Liver (tissue), 9 donors: Measurements from ENCODE around the gene SLC5A2. TPM values are rescaled to one million over a fixed set of nuclear protein-coding genes. Genes with fewer than 3 reads are reported as not detected.

ENCODE experiments used
- DNase-seq: peaks from one replicate; pipeline ENCODE4 v3.0.0-alpha.2; 2017; ENCODE audit warnings: low spot score
- H3K27ac ChIP-seq, 2 donors: one replicate each; pipeline ENCODE4 v1.7.0; 2013; ENCODE audit warnings: inconsistent platforms in 2 of 2, low read length in 2 of 2, control low read depth in 1 of 2, low read depth in 1 of 2, mild to moderate bottlenecking in 1 of 2
- H3K27me3 ChIP-seq, 4 donors: one replicate each; pipeline versions ENCODE4 v1.6.1 to v1.7.0; 2013; ENCODE audit warnings: low read length in 3 of 4, inconsistent platforms in 1 of 4, mild to moderate bottlenecking in 1 of 4, moderate library complexity in 1 of 4; ENCODE audit not compliant: control insufficient read depth in 4 of 4, insufficient read depth in 4 of 4
- H3K36me3 ChIP-seq, 4 donors: one replicate each; pipeline versions ENCODE4 v1.6.1 to v1.7.0; 2013; ENCODE audit warnings: low read length in 3 of 4, mild to moderate bottlenecking in 3 of 4, low read depth in 1 of 4, moderate library complexity in 1 of 4; ENCODE audit not compliant: control insufficient read depth in 4 of 4, insufficient read depth in 3 of 4
- H3K4me1 ChIP-seq, 4 donors: one replicate each; pipeline versions ENCODE4 v1.6.1 to v1.7.0; 2013; ENCODE audit warnings: low read length in 3 of 4, mild to moderate bottlenecking in 3 of 4, moderate library complexity in 1 of 4; ENCODE audit not compliant: control insufficient read depth in 4 of 4, insufficient read depth in 4 of 4
- H3K4me3 ChIP-seq, 3 donors: one replicate each; pipeline versions ENCODE4 v1.6.1 to v1.7.0; 2013; ENCODE audit warnings: low read length in 3 of 3, control low read depth in 1 of 3, low read depth in 1 of 3, mild to moderate bottlenecking in 1 of 3
- H3K9ac ChIP-seq, 2 donors: one replicate each; pipeline ENCODE4 v1.7.0; 2013; ENCODE audit warnings: low read length in 2 of 2, mild to moderate bottlenecking in 2 of 2, moderate library complexity in 2 of 2, control low read depth in 1 of 2, low read depth in 1 of 2
- H3K9me3 ChIP-seq, 4 donors: one replicate each; pipeline versions ENCODE4 v1.6.1 to v1.7.0; 2013; ENCODE audit warnings: low read length in 3 of 4; ENCODE audit not compliant: control insufficient read depth in 4 of 4
- CTCF ChIP-seq: fragments of 150-350 bp; IDR thresholded peaks from 2 replicates; pipeline ENCODE4 v1.5.1; 2017; ENCODE audit warnings: improper control_type of control experiment, low read depth, low read length; ENCODE audit not compliant: missing input control
- EGR1 ChIP-seq, 2 donors: IDR thresholded peaks; 2 replicates each; pipeline ENCODE4 v1.6.1; 2016 to 2018; ENCODE audit warnings: antibody characterized with exemption in 2 of 2, low read depth in 2 of 2
- FOXA2 ChIP-seq: IDR thresholded peaks from 2 replicates; pipeline ENCODE4 v1.6.1; 2016; ENCODE audit warnings: antibody characterized with exemption
- GABPA ChIP-seq, 2 donors: IDR thresholded peaks in 1 of 2; conservative IDR thresholded peaks in 1 of 2; 2 replicates each; pipeline ENCODE4 v1.6.1; 2016; ENCODE audit warnings: antibody characterized with exemption in 2 of 2, mild to moderate bottlenecking in 1 of 2, moderate library complexity in 1 of 2
- HNF4G ChIP-seq: IDR thresholded peaks from 2 replicates; pipeline ENCODE4 v1.6.1; 2016; ENCODE audit warnings: antibody characterized with exemption
- JUND ChIP-seq, 2 donors: IDR thresholded peaks; 2 replicates each; pipeline ENCODE4 v1.6.1; 2016; ENCODE audit warnings: antibody characterized with exemption in 2 of 2
- MAX ChIP-seq: IDR thresholded peaks from 2 replicates; pipeline ENCODE4 v1.6.1; 2016; ENCODE audit warnings: antibody characterized with exemption
- NR2F2 ChIP-seq: IDR thresholded peaks from 2 replicates; pipeline ENCODE4 v1.6.1; 2016; ENCODE audit warnings: antibody characterized with exemption
- SP1 ChIP-seq: IDR thresholded peaks from 2 replicates; pipeline ENCODE4 v1.6.1; 2018; ENCODE audit warnings: antibody characterized with exemption, mild to moderate bottlenecking
- ZBTB33 ChIP-seq: IDR thresholded peaks from 2 replicates; pipeline ENCODE4 v1.6.1; 2016; ENCODE audit warnings: antibody characterized with exemption
- WGBS: extraction: QIAGEN DNeasy Blood & Tissue Kit; methylation state at CpG from one replicate; pipeline ENCODE4 v1.1.7; 2013; 5-methylcytosine and 5-hydroxymethylcytosine counted together
- polyA plus RNA-seq, 2 donors: library from polyadenylated mRNA; stranded (reverse) in 1 of 2; unstranded in 1 of 2; fragments of 200-250 nt in 1 of 2; fragments of >200 nt in 1 of 2; fragmentation: Nextera tagmentation in 1 of 2; extraction: Ambion mirVana in 1 of 2; gene quantifications; one replicate each; pipeline versions ENCODE4 v1.2.1 to v1.2.3, GENCODE V29; 2013 to 2015
- total RNA-seq, 2 donors: library from RNA; depleted of rRNA; stranded (reverse); fragments of >200 nt; gene quantifications; one replicate each; pipeline ENCODE4 v1.2.3, GENCODE V29; 2014
- TF ChIP-seq, protein P1 (sequence below): IDR thresholded peaks from 2 replicates; pipeline ENCODE4 v1.6.1; 2016; ENCODE audit warnings: antibody characterized with exemption
- donor health status: healthy.
- donor health status: healthy.
- donor health status: healthy.
- donor health status: healthy.
- donor health status: healthy.

Gene SLC5A2
- total and polyA plus RNA-seq, 4 donors = 0.14 to 8.1 (median 0.93) TPM; not detected in 1

DNA sequence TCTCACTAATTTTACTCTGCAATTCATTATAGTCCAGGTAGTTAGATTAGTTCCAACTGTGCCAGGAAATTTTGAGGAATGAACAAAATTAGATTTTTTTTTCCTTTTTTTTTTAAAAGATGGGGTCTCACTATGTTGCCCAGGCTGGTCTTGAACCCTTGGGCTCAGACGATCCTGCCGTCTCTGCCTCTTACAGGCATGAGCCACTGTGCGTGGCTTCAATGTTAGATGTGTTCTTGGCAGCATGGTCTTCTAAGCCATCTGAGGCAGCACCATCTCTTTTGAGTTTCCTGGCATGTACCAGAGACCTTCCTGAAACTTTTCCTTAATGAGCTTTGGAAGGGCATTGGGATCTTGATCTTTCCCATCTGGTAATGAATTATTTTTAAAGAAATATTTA is 42.2 kb downstream of the SLC5A2 start:
- Histone ChIP-seq H3K9me3 (no peaks in the 10 kb centered on the region), H3K4me1 (no peaks in the 10 kb centered on the region), H3K27me3 (peaks cover 0 to 9% (median 2%) of the 10 kb centered on the region in 4 donors), H3K36me3 (no peaks in the 10 kb centered on the region), H3K9ac (no peak overlapping the region), H3K4me3 (no peak overlapping the region), H3K27ac (no peak overlapping the region)
- 85% methylated on average over 3 of the region's 3 CpGs for WGBS
- no peak for DNase-seq
- TF ChIP-seq ZBTB33 (no peak), HNF4G (no peak), GABPA (IDR thresholded peaks at IDR 0.05 in 1 of 2, conservative IDR thresholded peaks at IDR 0.05 in 1 of 2) (no peak), SP1 (no peak), CTCF (no peak), EGR1 (IDR thresholded peaks at IDR 0.05; ENCODE audit: low read depth in 2 of 2) (no peak), NR2F2 (no peak)
- TF ChIP-seq, protein P1, sequence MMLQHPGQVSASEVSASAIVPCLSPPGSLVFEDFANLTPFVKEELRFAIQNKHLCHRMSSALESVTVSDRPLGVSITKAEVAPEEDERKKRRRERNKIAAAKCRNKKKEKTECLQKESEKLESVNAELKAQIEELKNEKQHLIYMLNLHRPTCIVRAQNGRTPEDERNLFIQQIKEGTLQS = no peak

GRCh38 chr16:31527734-31528274 is 44.9 kb downstream of the SLC5A2 start, which contains the start of gene AHSP:
Gene AHSP, plus strand, starts transcription at chr16:31527900. Its CDS starts 240 bp downstream, at chr16:31528140.
- 47% methylated on average over 6 of the region's 6 CpGs for WGBS
- H3K36me3 ChIP-seq = no peaks in the 10 kb centered on the region
- peak; percentile 79 for DNase-seq
- no peak within 1 kb of the TSS for H3K4me3 ChIP-seq
- no peaks in the 10 kb centered on the region for H3K4me1 ChIP-seq
- no peaks in the 10 kb centered on the region for H3K9me3 ChIP-seq
- no peak within 1 kb of the TSS for H3K27ac ChIP-seq
- H3K27me3 ChIP-seq = peaks cover 0 to 9% (median 2%) of the 10 kb centered on the region in 4 donors
- TF ChIP-seq EGR1 (IDR thresholded peaks at IDR 0.05; ENCODE audit: low read depth in 2 of 2) (no peak), CTCF (no peak)
- no peak within 1 kb of the TSS for H3K9ac ChIP-seq

- H3K9me3 ChIP-seq = no peaks in the 10 kb centered on the region
- TF ChIP-seq MAX (no peak), NR2F2 (no peak), SP1 (no peak), JUND (IDR thresholded peaks at IDR 0.05) (no peak), FOXA2 (no peak), ZBTB33 (no peak)
- no peaks in the 10 kb centered on the region for H3K4me1 ChIP-seq
- DNase-seq = no peak
- WGBS = 30% methylated on average over 11 of the region's 11 CpGs
- peaks cover 0 to 9% (median 2%) of the 10 kb centered on the region in 4 donors for H3K27me3 ChIP-seq
- no peak overlapping the region for H3K9ac ChIP-seq
- H3K36me3 ChIP-seq = no peaks in the 10 kb centered on the region
- H3K4me3 ChIP-seq = peak overlapping the region in 1 of 3 donors; percentile 31
- H3K27ac ChIP-seq = no peak overlapping the region
Observed at GRCh38 chr16:31528523-31529107, 45.7 kb downstream of the SLC5A2 start.
